ENCODE measurements around the gene ZNF888. TPM values are rescaled to one million over a fixed set of nuclear protein-coding genes. Genes with fewer than 3 reads are reported as not detected.
"Not testable (repeated sequence)": the region's sequence is repeated elsewhere in the genome, so short reads cannot be mapped to it uniquely, and the experiment has no call there.

Gene ZNF888
- total RNA-seq, 2 experiments from 2014 or later: 8.5 to 9.0 TPM

- TF ChIP-seq EZH2phosphoT487 (IDR thresholded peaks at IDR 0.05; ENCODE audit: borderline replicate concordance, low read depth, low read length): no peak
- no peak for TF ChIP-seq CTCF (conservative IDR thresholded peaks at IDR 0.05; ENCODE audit: low read length)
- no peaks in the 10 kb centered on the region for H4K20me1 ChIP-seq (ENCODE audit: insufficient read depth, low read length)
- H3K36me3 ChIP-seq (ENCODE audit: insufficient read depth, low read length): peaks cover 33% of the 10 kb centered on the region
- peaks cover 3% of the 10 kb centered on the region for H3K4me1 ChIP-seq (ENCODE audit: insufficient read depth, low read length, poor library complexity, severe bottlenecking)
- CTCF ChIA-PET (ENCODE audit: unreplicated experiment): no interaction called here
- no peaks in the 10 kb centered on the region for H3K9me2 ChIP-seq (ENCODE audit: insufficient read depth, low read length)
- intact Hi-C loops (cut with micrococcal nuclease; ENCODE audit: unreplicated experiment): no loop called here
- POLR2A ChIA-PET: no interaction called here
- H2AFZ ChIP-seq (ENCODE audit: low read length): no peak overlapping the region
- DNase-seq (ENCODE audit: low spot score): peak; percentile 13
- H3K27ac ChIP-seq (ENCODE audit: low read depth, low read length, poor library complexity, severe bottlenecking): no peak overlapping the region
- peaks cover 26% of the 10 kb centered on the region; the same call in 1 of the 2 replicates for H3K9me3 ChIP-seq (ENCODE audit: low read length)
- no TSS peak for BruUV-seq (replicated peaks)
- no peak overlapping the region for H3K4me3 ChIP-seq (ENCODE audit: low read depth, low read length, poor library complexity, severe bottlenecking)
- no peak overlapping the region for H3K4me2 ChIP-seq (ENCODE audit: low read length)
- peaks cover 6% of the 10 kb centered on the region; the same call in 1 of the 2 replicates for H3K79me2 ChIP-seq (ENCODE audit: insufficient read depth, low read depth, low read length)
Observed at GRCh38 chr19:52946322-52947310, 23.4 kb upstream of the ZNF888 start.

- Histone ChIP-seq H3K9me3 (ENCODE audit: low read length) (peaks cover 18% of the 10 kb centered on the region; the same call in 1 of the 2 replicates), H3K27ac (ENCODE audit: low read depth, low read length, poor library complexity, severe bottlenecking) (no peak overlapping the region), H3K79me2 (ENCODE audit: insufficient read depth, low read depth, low read length) (peaks cover 10% of the 10 kb centered on the region; the same call in 1 of the 2 replicates), H3K4me2 (ENCODE audit: low read length) (no peak overlapping the region), H3K9me2 (ENCODE audit: insufficient read depth, low read length) (no peaks in the 10 kb centered on the region), H4K20me1 (ENCODE audit: insufficient read depth, low read length) (no peaks in the 10 kb centered on the region), H3K4me3 (ENCODE audit: low read depth, low read length, poor library complexity, severe bottlenecking) (no peak overlapping the region), H2AFZ (ENCODE audit: low read length) (no peak overlapping the region), H3K4me1 (ENCODE audit: insufficient read depth, low read length, poor library complexity, severe bottlenecking) (peaks cover 8% of the 10 kb centered on the region), H3K36me3 (ENCODE audit: insufficient read depth, low read length) (peaks cover 24% of the 10 kb centered on the region)
- no peak for DNase-seq (ENCODE audit: low spot score)
- POLR2A ChIA-PET: no interaction called here
- TF ChIP-seq EZH2phosphoT487 (IDR thresholded peaks at IDR 0.05; ENCODE audit: borderline replicate concordance, low read depth, low read length) (no peak), CTCF (conservative IDR thresholded peaks at IDR 0.05; ENCODE audit: low read length) (no peak)
- no TSS peak for BruUV-seq (replicated peaks)
- intact Hi-C loops (cut with micrococcal nuclease; ENCODE audit: unreplicated experiment): no loop called here
- CTCF ChIA-PET (ENCODE audit: unreplicated experiment): no interaction called here
Observed at GRCh38 chr19:52945652-52946321, 22.6 kb upstream of the ZNF888 start.

GRCh38 chr19:52944703-52945493, 21.7 kb upstream of the ZNF888 start:
- BruUV-seq (replicated peaks); H3K4me3 ChIP-seq (ENCODE audit: low read depth, low read length, poor library complexity, severe bottlenecking); H2AFZ ChIP-seq (ENCODE audit: low read length); intact Hi-C loops (cut with micrococcal nuclease; ENCODE audit: unreplicated experiment); H3K9me2 ChIP-seq (ENCODE audit: insufficient read depth, low read length); POLR2A ChIA-PET; H3K4me2 ChIP-seq (ENCODE audit: low read length); H4K20me1 ChIP-seq (ENCODE audit: insufficient read depth, low read length); H3K4me1 ChIP-seq (ENCODE audit: insufficient read depth, low read length, poor library complexity, severe bottlenecking); H3K27ac ChIP-seq (ENCODE audit: low read depth, low read length, poor library complexity, severe bottlenecking); CTCF ChIA-PET (ENCODE audit: unreplicated experiment); DNase-seq (ENCODE audit: low spot score): not testable (repeated sequence)
- Histone ChIP-seq H3K36me3 (ENCODE audit: insufficient read depth, low read length) (peaks cover 16% of the 10 kb centered on the region), H3K79me2 (ENCODE audit: insufficient read depth, low read depth, low read length) (peaks cover 18% of the 10 kb centered on the region; the same call in 1 of the 2 replicates), H3K9me3 (ENCODE audit: low read length) (peaks cover 11% of the 10 kb centered on the region; the same call in 1 of the 2 replicates)

Measured in OCI-LY7 (cell line).